Ovary (tissue), 3 donors: ENCODE results near the gene DDX6.

Experiments
- CTCF ChIP-seq, 3 donors: fragments of 450-650 bp in 2 of 3; fragments of 200-600 bp in 1 of 3; IDR thresholded peaks; one replicate each; pipeline versions ENCODE4 v1.5.1 to v1.8.0; 2016 to 2022; ENCODE audit warnings: antibody characterized with exemption in 3 of 3, mild to moderate bottlenecking in 1 of 3
- EP300 ChIP-seq: sonication (generic); formaldehyde crosslinking; IDR thresholded peaks from one replicate; pipeline ENCODE4 v1.6.1; 2017; ENCODE audit warnings: antibody characterized with exemption
- POLR2A ChIP-seq: fragments of 450-650 bp; IDR thresholded peaks from one replicate; pipeline ENCODE4 v1.6.1; 2017; ENCODE audit warnings: antibody characterized with exemption, mild to moderate bottlenecking, moderate library complexity
- donor health status: DM: no; HTN: no; CAD: no.

- TF ChIP-seq EP300, result no peak
- TF ChIP-seq CTCF (IDR thresholded peaks at IDR 0.05), result no peak
- no peak for TF ChIP-seq POLR2A
These were observed 41.5 kb downstream of the DDX6 start for GRCh38 chr11:118749429-118749828.
